ENCODE data around the gene MRPL49. TPM values are rescaled to one million over a fixed set of nuclear protein-coding genes. Genes with fewer than 3 reads are reported as not detected.

The MRPL49 gene
- polyA plus RNA-seq, 2 donors, result 18.9 to 44.3 TPM

GRCh38 chr11:65110354-65110861 is 11.7 kb upstream of the MRPL49 start:
- Histone ChIP-seq H3K4me1 (ENCODE audit: control insufficient read depth in 2 of 2, insufficient read depth in 2 of 2, low read length in 1 of 2) (peaks cover 7 to 35% of the 10 kb centered on the region in 2 donors), H3K9me3 (ENCODE audit: control insufficient read depth in 2 of 2, insufficient read depth in 1 of 2, low read depth in 1 of 2, low read length in 1 of 2) (no peaks in the 10 kb centered on the region), H3K4me3 (ENCODE audit: low read depth in 1 of 2, low read length in 2 of 2) (no peak overlapping the region), H3K27ac (ENCODE audit: low read depth in 2 of 2, low read length in 1 of 2) (peak overlapping the region; percentile 56 to 83), H3K27me3 (ENCODE audit: control insufficient read depth in 1 of 2, insufficient read depth in 2 of 2, low read length in 2 of 2) (no peaks in the 10 kb centered on the region), H3K36me3 (ENCODE audit: control insufficient read depth in 2 of 2, insufficient read depth in 2 of 2, low read length in 1 of 2) (peaks cover 0 to 38% of the 10 kb centered on the region in 2 donors)
- WGBS, 2 donors, result 8 to 11% methylated on average over 18 of the region's 18 CpGs

- Histone ChIP-seq H3K4me1 (ENCODE audit: control insufficient read depth in 2 of 2, insufficient read depth in 2 of 2, low read length in 1 of 2) (peaks cover 11 to 43% of the 10 kb centered on the region in 2 donors), H3K27ac (ENCODE audit: low read depth in 2 of 2, low read length in 1 of 2) (peak overlapping the region; percentile 56 to 83), H3K36me3 (ENCODE audit: control insufficient read depth in 2 of 2, insufficient read depth in 2 of 2, low read length in 1 of 2) (peaks cover 0 to 41% of the 10 kb centered on the region in 2 donors), H3K4me3 (ENCODE audit: low read depth in 1 of 2, low read length in 2 of 2) (no peak overlapping the region), H3K27me3 (ENCODE audit: control insufficient read depth in 1 of 2, insufficient read depth in 2 of 2, low read length in 2 of 2) (no peaks in the 10 kb centered on the region), H3K9me3 (ENCODE audit: control insufficient read depth in 2 of 2, insufficient read depth in 1 of 2, low read depth in 1 of 2, low read length in 1 of 2) (no peaks in the 10 kb centered on the region)
- WGBS, 2 donors, result 59 to 63% methylated on average over 31 of the region's 31 CpGs
These were observed 10.9 kb upstream of the MRPL49 start for GRCh38 chr11:65111159-65111743.

GRCh38 chr11:65111744-65112545 is 10.2 kb upstream of the MRPL49 start, which contains the start of gene TM7SF2:
Gene TM7SF2 (plus strand): TSS chr11:65111872. CDS start chr11:65112016, 144 bp downstream.
- Histone ChIP-seq H3K36me3 (ENCODE audit: control insufficient read depth in 2 of 2, insufficient read depth in 2 of 2, low read length in 1 of 2) (peaks cover 0 to 40% of the 10 kb centered on the region in 2 donors), H3K27me3 (ENCODE audit: control insufficient read depth in 1 of 2, insufficient read depth in 2 of 2, low read length in 2 of 2) (no peaks in the 10 kb centered on the region), H3K4me1 (ENCODE audit: control insufficient read depth in 2 of 2, insufficient read depth in 2 of 2, low read length in 1 of 2) (peaks cover 11 to 48% of the 10 kb centered on the region in 2 donors), H3K9me3 (ENCODE audit: control insufficient read depth in 2 of 2, insufficient read depth in 1 of 2, low read depth in 1 of 2, low read length in 1 of 2) (no peaks in the 10 kb centered on the region), H3K4me3 (ENCODE audit: low read depth in 1 of 2, low read length in 2 of 2) (peak within 1 kb of the TSS; percentile 55 to 59), H3K27ac (ENCODE audit: low read depth in 2 of 2, low read length in 1 of 2) (peak within 1 kb of the TSS; percentile 58 to 83)
- WGBS, 2 donors, result 1% methylated on average over 43 to 64 of the region's 64 CpGs

GRCh38 chr11:65112546-65113360 is 9.4 kb upstream of the MRPL49 start:
- H3K4me3 ChIP-seq (ENCODE audit: low read depth in 1 of 2, low read length in 2 of 2), result peak overlapping the region; percentile 55 to 59

GRCh38 chr11:65113361-65113756 is 8.8 kb upstream of the MRPL49 start:
- H3K4me3 ChIP-seq (ENCODE audit: low read depth in 1 of 2, low read length in 2 of 2), result peak overlapping the region; percentile 55 to 59
- no peaks in the 10 kb centered on the region for H3K27me3 ChIP-seq (ENCODE audit: control insufficient read depth in 1 of 2, insufficient read depth in 2 of 2, low read length in 2 of 2)
- peaks cover 11 to 48% of the 10 kb centered on the region in 2 donors for H3K4me1 ChIP-seq (ENCODE audit: control insufficient read depth in 2 of 2, insufficient read depth in 2 of 2, low read length in 1 of 2)
- H3K9me3 ChIP-seq (ENCODE audit: control insufficient read depth in 2 of 2, insufficient read depth in 1 of 2, low read depth in 1 of 2, low read length in 1 of 2), result no peaks in the 10 kb centered on the region
- H3K27ac ChIP-seq (ENCODE audit: low read depth in 2 of 2, low read length in 1 of 2), result no peak overlapping the region
- peaks cover 0 to 26% of the 10 kb centered on the region in 2 donors for H3K36me3 ChIP-seq (ENCODE audit: control insufficient read depth in 2 of 2, insufficient read depth in 2 of 2, low read length in 1 of 2)
- WGBS, 2 donors, result 16 to 18% methylated on average over 14 of the region's 14 CpGs

More at GRCh38 chr11:65112546-65113360, 9.4 kb upstream of the MRPL49 start:
- Histone ChIP-seq H3K27me3 (ENCODE audit: control insufficient read depth in 1 of 2, insufficient read depth in 2 of 2, low read length in 2 of 2) (no peaks in the 10 kb centered on the region), H3K9me3 (ENCODE audit: control insufficient read depth in 2 of 2, insufficient read depth in 1 of 2, low read depth in 1 of 2, low read length in 1 of 2) (no peaks in the 10 kb centered on the region), H3K36me3 (ENCODE audit: control insufficient read depth in 2 of 2, insufficient read depth in 2 of 2, low read length in 1 of 2) (peaks cover 0 to 32% of the 10 kb centered on the region in 2 donors), H3K27ac (ENCODE audit: low read depth in 2 of 2, low read length in 1 of 2) (peak overlapping the region; percentile 58 to 80), H3K4me1 (ENCODE audit: control insufficient read depth in 2 of 2, insufficient read depth in 2 of 2, low read length in 1 of 2) (peaks cover 11 to 48% of the 10 kb centered on the region in 2 donors)
- 1 to 3% methylated on average over 44 to 57 of the region's 57 CpGs for WGBS, 2 donors

- H3K9me3 ChIP-seq (ENCODE audit: control insufficient read depth in 2 of 2, insufficient read depth in 1 of 2, low read depth in 1 of 2, low read length in 1 of 2), result no peaks in the 10 kb centered on the region
- no peak overlapping the region for H3K27ac ChIP-seq (ENCODE audit: low read depth in 2 of 2, low read length in 1 of 2)
- H3K4me3 ChIP-seq (ENCODE audit: low read depth in 1 of 2, low read length in 2 of 2), result no peak overlapping the region
- peaks cover 0 to 22% of the 10 kb centered on the region in 2 donors for H3K36me3 ChIP-seq (ENCODE audit: control insufficient read depth in 2 of 2, insufficient read depth in 2 of 2, low read length in 1 of 2)
- WGBS, 2 donors, result 52 to 74% methylated on average over 6 of the region's 6 CpGs
- H3K4me1 ChIP-seq (ENCODE audit: control insufficient read depth in 2 of 2, insufficient read depth in 2 of 2, low read length in 1 of 2), result peaks cover 11 to 45% of the 10 kb centered on the region in 2 donors
- H3K27me3 ChIP-seq (ENCODE audit: control insufficient read depth in 1 of 2, insufficient read depth in 2 of 2, low read length in 2 of 2), result no peaks in the 10 kb centered on the region
These were observed 8.3 kb upstream of the MRPL49 start for GRCh38 chr11:65113839-65114238.

GRCh38 chr11:65114538-65115171 is 7.5 kb upstream of the MRPL49 start:
- 84 to 87% methylated on average over 11 of the region's 11 CpGs for WGBS, 2 donors
- Histone ChIP-seq H3K4me3 (ENCODE audit: low read depth in 1 of 2, low read length in 2 of 2) (no peak overlapping the region), H3K27ac (ENCODE audit: low read depth in 2 of 2, low read length in 1 of 2) (no peak overlapping the region), H3K4me1 (ENCODE audit: control insufficient read depth in 2 of 2, insufficient read depth in 2 of 2, low read length in 1 of 2) (peaks cover 9 to 38% of the 10 kb centered on the region in 2 donors), H3K36me3 (ENCODE audit: control insufficient read depth in 2 of 2, insufficient read depth in 2 of 2, low read length in 1 of 2) (peaks cover 0 to 19% of the 10 kb centered on the region in 2 donors), H3K27me3 (ENCODE audit: control insufficient read depth in 1 of 2, insufficient read depth in 2 of 2, low read length in 2 of 2) (no peaks in the 10 kb centered on the region), H3K9me3 (ENCODE audit: control insufficient read depth in 2 of 2, insufficient read depth in 1 of 2, low read depth in 1 of 2, low read length in 1 of 2) (no peaks in the 10 kb centered on the region)

GRCh38 chr11:65115361-65116082 is 6.6 kb upstream of the MRPL49 start:
- Histone ChIP-seq H3K4me1 (ENCODE audit: control insufficient read depth in 2 of 2, insufficient read depth in 2 of 2, low read length in 1 of 2) (peaks cover 9 to 33% of the 10 kb centered on the region in 2 donors), H3K4me3 (ENCODE audit: low read depth in 1 of 2, low read length in 2 of 2) (no peak overlapping the region), H3K36me3 (ENCODE audit: control insufficient read depth in 2 of 2, insufficient read depth in 2 of 2, low read length in 1 of 2) (peaks cover 0 to 23% of the 10 kb centered on the region in 2 donors), H3K27me3 (ENCODE audit: control insufficient read depth in 1 of 2, insufficient read depth in 2 of 2, low read length in 2 of 2) (no peaks in the 10 kb centered on the region), H3K9me3 (ENCODE audit: control insufficient read depth in 2 of 2, insufficient read depth in 1 of 2, low read depth in 1 of 2, low read length in 1 of 2) (no peaks in the 10 kb centered on the region), H3K27ac (ENCODE audit: low read depth in 2 of 2, low read length in 1 of 2) (peak overlapping the region in 1 of 2 donors; percentile 94)
- WGBS, 2 donors, result 89 to 91% methylated on average over 21 of the region's 21 CpGs

Data from esophagus (tissue), 2 donors.